OCI-LY1 (cell line): Measurements from ENCODE around the gene SLC1A2.

ENCODE experiments used
- H2AFZ ChIP-seq: fragments of 200-600 bp; sonication (generic), shearing (Covaris generic); 2 replicates; pipeline ENCODE4 v1.6.0; 2014; ENCODE audit warnings: antibody characterized with exemption, mild to moderate bottlenecking, low read length
- H3F3A ChIP-seq: fragments of 200-600 bp; sonication (generic), shearing (Covaris generic); 2 replicates; pipeline ENCODE4 v1.6.0; 2014; ENCODE audit warnings: mild to moderate bottlenecking, antibody characterized with exemption, low read length, moderate library complexity; ENCODE audit not compliant: insufficient read depth
- H3K27ac ChIP-seq: fragments of 200-600 bp; sonication (generic); 2 replicates; pipeline ENCODE4 v1.5.1; 2014; ENCODE audit warnings: low read length, mixed run types, mild to moderate bottlenecking, low read depth; ENCODE audit not compliant: poor library complexity, severe bottlenecking
- H3K27me3 ChIP-seq: fragments of 200-600 bp; sonication (generic); 2 replicates; pipeline ENCODE4 v1.6.0; 2014; ENCODE audit warnings: antibody characterized with exemption, mild to moderate bottlenecking, low read length, moderate library complexity; ENCODE audit not compliant: insufficient read depth
- H3K36me3 ChIP-seq: fragments of 200-600 bp; sonication (generic); 2 replicates; pipeline ENCODE4 v1.6.1; 2014; ENCODE audit warnings: mild to moderate bottlenecking, antibody characterized with exemption, low read length, moderate library complexity, mixed read lengths; ENCODE audit not compliant: insufficient read depth
- H3K4me1 ChIP-seq: fragments of 200-600 bp; sonication (generic); 2 replicates; pipeline ENCODE4 v1.5.1; 2014; ENCODE audit warnings: mild to moderate bottlenecking, low read length, moderate library complexity; ENCODE audit not compliant: insufficient read depth, severe bottlenecking
- H3K4me2 ChIP-seq: fragments of 200-600 bp; sonication (generic), shearing (Covaris generic); 2 replicates; pipeline ENCODE4 v1.6.1; 2014; ENCODE audit warnings: low read length
- H3K4me3 ChIP-seq: fragments of 200-600 bp; sonication (generic); 2 replicates; pipeline ENCODE4 v1.5.1; 2014; ENCODE audit warnings: low read length, low read depth, mild to moderate bottlenecking, mixed read lengths; ENCODE audit not compliant: poor library complexity, severe bottlenecking
- H3K79me2 ChIP-seq: fragments of 200-600 bp; shearing (Covaris generic); 2 replicates; pipeline ENCODE4 v1.6.1; 2016; ENCODE audit warnings: mixed run types, low read length, mixed read lengths; ENCODE audit not compliant: insufficient read depth
- H3K9ac ChIP-seq: fragments of 200-600 bp; sonication (generic), shearing (Covaris generic); 2 replicates; pipeline ENCODE4 v1.6.1; 2014; ENCODE audit warnings: mild to moderate bottlenecking, low read length, mixed read lengths
- H3K9me2 ChIP-seq: fragments of 200-600 bp; sonication (generic), shearing (Covaris generic); 2 replicates; pipeline ENCODE4 v1.6.1; 2014; ENCODE audit warnings: low read depth, mild to moderate bottlenecking, low read length, mixed read lengths
- H3K9me3 ChIP-seq: fragments of 200-600 bp; shearing (Covaris generic); 2 replicates; pipeline ENCODE4 v1.6.1; 2014; ENCODE audit warnings: low read length, mixed read lengths
- H4K20me1 ChIP-seq: fragments of 200-600 bp; sonication (generic), shearing (Covaris generic); 2 replicates; pipeline ENCODE4 v1.6.0; 2016; ENCODE audit warnings: mild to moderate bottlenecking, low read length; ENCODE audit not compliant: insufficient read depth
- CTCF ChIP-seq: fragments of 200-600 bp; sonication (generic), shearing (Covaris generic); IDR thresholded peaks from 2 replicates; pipeline ENCODE4 v1.5.1; 2017; ENCODE audit warnings: mild to moderate bottlenecking, antibody characterized with exemption, low read length, moderate library complexity, mixed read lengths
- EZH2 ChIP-seq: fragments of 200-600 bp; sonication (generic), shearing (Covaris generic); IDR thresholded peaks from 2 replicates; pipeline ENCODE4 v1.8.0; 2017; ENCODE audit warnings: borderline replicate concordance, mixed run types, mild to moderate bottlenecking, antibody characterized with exemption, low read length, moderate library complexity, mixed read lengths

The SLC1A2 gene

GRCh38 chr11:35354644-35355043 is 64.7 kb downstream of the SLC1A2 start:
- no peaks in the 10 kb centered on the region for H3K36me3 ChIP-seq
- H4K20me1 ChIP-seq = no peaks in the 10 kb centered on the region
- H2AFZ ChIP-seq = no peak overlapping the region
- no peaks in the 10 kb centered on the region for H3K9me3 ChIP-seq
- no peak overlapping the region for H3K9ac ChIP-seq
- H3K79me2 ChIP-seq = no peaks in the 10 kb centered on the region
- H3K9me2 ChIP-seq = no peaks in the 10 kb centered on the region
- H3K27me3 ChIP-seq = no peaks in the 10 kb centered on the region
- H3K27ac ChIP-seq = no peak overlapping the region
- TF ChIP-seq CTCF (no peak), EZH2 (no peak)
- H3K4me3 ChIP-seq = no peak overlapping the region
- no peak overlapping the region for H3K4me2 ChIP-seq
- H3K4me1 ChIP-seq = no peaks in the 10 kb centered on the region
- H3F3A ChIP-seq = no peaks in the 10 kb centered on the region

- H3K27ac ChIP-seq = no peak overlapping the region
- no peaks in the 10 kb centered on the region for H3K27me3 ChIP-seq
- no peaks in the 10 kb centered on the region for H3K79me2 ChIP-seq
- H3K4me2 ChIP-seq = no peak overlapping the region
- TF ChIP-seq CTCF (no peak), EZH2 (no peak)
- no peak overlapping the region for H3K4me3 ChIP-seq
- no peaks in the 10 kb centered on the region for H4K20me1 ChIP-seq
- H3K9me3 ChIP-seq = no peaks in the 10 kb centered on the region
- H3K36me3 ChIP-seq = no peaks in the 10 kb centered on the region
- no peaks in the 10 kb centered on the region for H3K4me1 ChIP-seq
- H2AFZ ChIP-seq = no peak overlapping the region
- H3K9me2 ChIP-seq = no peaks in the 10 kb centered on the region
- H3F3A ChIP-seq = no peaks in the 10 kb centered on the region
- no peak overlapping the region for H3K9ac ChIP-seq
Observed at GRCh38 chr11:35352077-35352888, 67.1 kb downstream of the SLC1A2 start.

- H3K27me3 ChIP-seq = no peaks in the 10 kb centered on the region
- no peaks in the 10 kb centered on the region for H3K9me2 ChIP-seq
- H4K20me1 ChIP-seq = no peaks in the 10 kb centered on the region
- no peak overlapping the region for H3K4me3 ChIP-seq
- no peaks in the 10 kb centered on the region for H3K4me1 ChIP-seq
- no peak overlapping the region for H2AFZ ChIP-seq
- TF ChIP-seq EZH2 (no peak), CTCF (no peak)
- H3K9ac ChIP-seq = no peak overlapping the region
- no peaks in the 10 kb centered on the region for H3K36me3 ChIP-seq
- no peaks in the 10 kb centered on the region for H3F3A ChIP-seq
- no peak overlapping the region for H3K27ac ChIP-seq
- H3K79me2 ChIP-seq = no peaks in the 10 kb centered on the region
- no peak overlapping the region for H3K4me2 ChIP-seq
- H3K9me3 ChIP-seq = no peaks in the 10 kb centered on the region
Observed at GRCh38 chr11:35349897-35350296, 69.5 kb downstream of the SLC1A2 start.
